A673 (cell line): ENCODE measurements around the gene CNOT2. TPM values are rescaled to one million over a fixed set of nuclear protein-coding genes. Genes with fewer than 3 reads are reported as not detected.
"Not testable (repeated sequence)": the region's sequence is repeated elsewhere in the genome, so short reads cannot be mapped to it uniquely, and the experiment has no call there.

Source experiments
- BruUV-seq: library from RNA; stranded (reverse); fragments of 400-500 nt; replicated peaks from 2 replicates; lab custom pipeline; 2021; lab: Mats Ljungman, UMichigan
- CTCF ChIA-PET: fragments of 300-600 bp; sonication (Branson Sonifier 250); formaldehyde crosslinking; loops from one replicate; lab custom pipeline; 2022; ENCODE audit warnings: antibody characterized with exemption; lab: Charles Lee
- POLR2A ChIA-PET: fragments of 300-600 bp; sonication (Branson Sonifier 250); formaldehyde crosslinking; loops from one replicate; lab custom pipeline; 2022; ENCODE audit warnings: antibody characterized with exemption; ENCODE audit not compliant: low non-redundant PET; lab: Charles Lee
- DNase-seq: peaks from one replicate; pipeline ENCODE4 v3.0.0-alpha.2; 2015; ENCODE audit warnings: low spot score
- H3K27ac ChIP-seq: fragments of 200-600 bp; sonication (generic); 2 replicates; pipeline ENCODE4 v1.5.1; 2016; ENCODE audit warnings: mixed run types, low read depth, mild to moderate bottlenecking, mixed read lengths, antibody characterized with exemption, low read length; ENCODE audit not compliant: poor library complexity, severe bottlenecking
- H3K27me3 ChIP-seq: fragments of 200-600 bp; sonication (generic); replicated peaks from 2 replicates; pipeline ENCODE4 v1.6.1; 2017; ENCODE audit warnings: mixed run types, low read depth, mild to moderate bottlenecking, mixed read lengths, antibody characterized with exemption, low read length; ENCODE audit not compliant: insufficient read depth, poor library complexity
- H3K36me3 ChIP-seq: fragments of 200-600 bp; sonication (generic); 2 replicates; pipeline ENCODE4 v1.6.1; 2016; ENCODE audit warnings: mixed run types, mild to moderate bottlenecking, mixed read lengths, antibody characterized with exemption, low read length; ENCODE audit not compliant: insufficient read depth, poor library complexity, severe bottlenecking
- H3K4me1 ChIP-seq: fragments of 200-600 bp; sonication (generic); 2 replicates; pipeline ENCODE4 v1.6.1; 2017; ENCODE audit warnings: mixed run types, mild to moderate bottlenecking, mixed read lengths, antibody characterized with exemption, low read length; ENCODE audit not compliant: insufficient read depth, poor library complexity, severe bottlenecking
- H3K4me3 ChIP-seq: fragments of 200-600 bp; sonication (generic); 2 replicates; pipeline ENCODE4 v1.5.1; 2016; ENCODE audit warnings: low read depth, mixed run types, mild to moderate bottlenecking, mixed read lengths, low read length; ENCODE audit not compliant: poor library complexity, severe bottlenecking
- H3K9me3 ChIP-seq: fragments of 200-600 bp; sonication (generic); 2 replicates; pipeline ENCODE4 v1.6.1; 2016; ENCODE audit warnings: mixed run types, low read depth, mild to moderate bottlenecking, mixed read lengths, antibody characterized with exemption, low read length; ENCODE audit not compliant: poor library complexity, severe bottlenecking
- EZH2 ChIP-seq: fragments of 200-600 bp; sonication (generic); IDR thresholded peaks from 2 replicates; pipeline ENCODE4 v1.6.1; 2017; ENCODE audit warnings: borderline replicate concordance, low read depth, mild to moderate bottlenecking, mixed read lengths, antibody characterized with exemption, low read length; ENCODE audit not compliant: poor library complexity, severe bottlenecking
- intact Hi-C: fragments of 100-400 bp; cut with micrococcal nuclease; formaldehyde crosslinking; loops from one replicate; pipeline ENCODE4 v1.10.0; 2022; ENCODE audit not compliant: unreplicated experiment
- total RNA-seq: library from RNA; stranded (reverse); gene quantifications from 2 replicates; pipeline ENCODE4 v1.2.3, GENCODE V29; 2021
- TF ChIP-seq, protein P1 (sequence below): fragments of 300-800, 200-600 bp; sonication (generic); conservative IDR thresholded peaks from 2 replicates; pipeline ENCODE4 v1.5.1; 2017; ENCODE audit warnings: low read depth, mild to moderate bottlenecking, antibody characterized with exemption, low read length, moderate library complexity, mixed read lengths

Gene CNOT2
- total RNA-seq, 1 experiment from 2014 or later: 89.0 TPM

DNA sequence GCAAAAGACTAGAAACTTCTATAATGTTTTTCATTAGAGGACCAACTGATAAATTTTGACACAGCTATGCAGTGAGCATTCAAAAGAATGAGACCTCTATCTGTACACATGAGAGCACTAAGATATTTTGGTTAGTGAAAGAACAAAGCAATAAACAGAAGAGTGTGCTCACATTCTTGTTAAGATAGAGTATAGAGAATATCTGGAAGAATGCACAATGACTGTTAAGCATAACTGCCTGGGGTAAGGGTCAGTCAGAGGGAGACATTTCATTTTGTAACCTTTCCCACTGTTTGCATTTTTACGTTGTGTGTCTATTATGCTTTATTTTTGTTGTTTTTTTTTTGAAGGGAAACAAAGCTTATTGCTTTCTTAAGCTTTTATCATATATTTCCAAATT, 143.5 kb downstream of the CNOT2 start:
- TF ChIP-seq, protein P1, sequence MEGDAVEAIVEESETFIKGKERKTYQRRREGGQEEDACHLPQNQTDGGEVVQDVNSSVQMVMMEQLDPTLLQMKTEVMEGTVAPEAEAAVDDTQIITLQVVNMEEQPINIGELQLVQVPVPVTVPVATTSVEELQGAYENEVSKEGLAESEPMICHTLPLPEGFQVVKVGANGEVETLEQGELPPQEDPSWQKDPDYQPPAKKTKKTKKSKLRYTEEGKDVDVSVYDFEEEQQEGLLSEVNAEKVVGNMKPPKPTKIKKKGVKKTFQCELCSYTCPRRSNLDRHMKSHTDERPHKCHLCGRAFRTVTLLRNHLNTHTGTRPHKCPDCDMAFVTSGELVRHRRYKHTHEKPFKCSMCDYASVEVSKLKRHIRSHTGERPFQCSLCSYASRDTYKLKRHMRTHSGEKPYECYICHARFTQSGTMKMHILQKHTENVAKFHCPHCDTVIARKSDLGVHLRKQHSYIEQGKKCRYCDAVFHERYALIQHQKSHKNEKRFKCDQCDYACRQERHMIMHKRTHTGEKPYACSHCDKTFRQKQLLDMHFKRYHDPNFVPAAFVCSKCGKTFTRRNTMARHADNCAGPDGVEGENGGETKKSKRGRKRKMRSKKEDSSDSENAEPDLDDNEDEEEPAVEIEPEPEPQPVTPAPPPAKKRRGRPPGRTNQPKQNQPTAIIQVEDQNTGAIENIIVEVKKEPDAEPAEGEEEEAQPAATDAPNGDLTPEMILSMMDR: no peak
- no peak for TF ChIP-seq EZH2
- H3K36me3 ChIP-seq: no peaks in the 10 kb centered on the region
- intact Hi-C loops: no loop called here
- peaks cover 3% of the 10 kb centered on the region for H3K9me3 ChIP-seq
- no peak overlapping the region for H3K4me3 ChIP-seq
- BruUV-seq: no TSS peak
- CTCF ChIA-PET: no interaction called here
- no peak for DNase-seq
- H3K27me3 ChIP-seq: no peaks in the 10 kb centered on the region
- no peaks in the 10 kb centered on the region for H3K4me1 ChIP-seq
- POLR2A ChIA-PET: no interaction called here
- H3K27ac ChIP-seq: no peak overlapping the region

DNA sequence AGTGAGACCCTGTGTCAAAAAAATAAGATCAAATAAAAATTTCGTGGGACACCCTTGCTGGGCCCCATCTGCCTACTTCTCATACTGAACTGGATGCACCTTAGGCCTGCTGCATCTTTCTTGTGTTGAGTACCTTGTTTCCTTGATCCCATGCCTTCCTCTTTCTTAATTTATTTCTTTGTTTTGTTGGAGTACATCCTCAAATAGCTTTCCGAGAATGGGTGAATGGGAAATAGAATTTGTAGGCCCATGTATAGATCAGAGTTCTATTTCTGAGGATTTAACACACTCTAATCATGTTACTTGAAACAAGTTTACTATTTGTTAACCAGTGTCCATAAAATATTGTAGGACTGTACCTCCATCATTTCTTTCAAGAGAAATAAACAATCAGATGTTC, 146.4 kb downstream of the CNOT2 start:
- Histone ChIP-seq H3K4me3 (no peak overlapping the region), H3K27ac (no peak overlapping the region), H3K9me3 (peaks cover 3% of the 10 kb centered on the region), H3K36me3 (no peaks in the 10 kb centered on the region), H3K4me1 (no peaks in the 10 kb centered on the region), H3K27me3 (no peaks in the 10 kb centered on the region)
- TF ChIP-seq, protein P1: no peak
- no peak for TF ChIP-seq EZH2
- CTCF ChIA-PET: no interaction called here
- no peak for DNase-seq
- BruUV-seq: no TSS peak
- POLR2A ChIA-PET: no interaction called here
- intact Hi-C loops: no loop called here

DNA sequence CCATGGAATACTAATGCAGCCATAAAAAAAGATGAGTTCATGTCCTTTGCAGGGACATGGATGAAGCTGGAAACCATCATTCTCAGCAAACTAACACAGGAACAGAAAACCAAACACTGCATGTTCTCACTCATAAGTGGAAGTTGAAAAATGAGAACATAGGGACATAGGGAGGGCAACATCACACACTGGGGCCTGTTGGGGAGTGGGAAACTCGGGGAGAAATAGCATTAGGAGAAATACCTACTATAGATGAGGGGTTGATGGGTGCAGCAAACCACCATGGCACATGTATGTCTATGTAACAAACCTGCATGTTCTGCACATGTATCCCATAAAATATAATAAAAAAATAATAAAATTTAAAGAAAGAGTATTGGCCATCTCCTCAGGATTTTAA, 149.4 kb downstream of the CNOT2 start:
- BruUV-seq: not testable (repeated sequence)

DNA sequence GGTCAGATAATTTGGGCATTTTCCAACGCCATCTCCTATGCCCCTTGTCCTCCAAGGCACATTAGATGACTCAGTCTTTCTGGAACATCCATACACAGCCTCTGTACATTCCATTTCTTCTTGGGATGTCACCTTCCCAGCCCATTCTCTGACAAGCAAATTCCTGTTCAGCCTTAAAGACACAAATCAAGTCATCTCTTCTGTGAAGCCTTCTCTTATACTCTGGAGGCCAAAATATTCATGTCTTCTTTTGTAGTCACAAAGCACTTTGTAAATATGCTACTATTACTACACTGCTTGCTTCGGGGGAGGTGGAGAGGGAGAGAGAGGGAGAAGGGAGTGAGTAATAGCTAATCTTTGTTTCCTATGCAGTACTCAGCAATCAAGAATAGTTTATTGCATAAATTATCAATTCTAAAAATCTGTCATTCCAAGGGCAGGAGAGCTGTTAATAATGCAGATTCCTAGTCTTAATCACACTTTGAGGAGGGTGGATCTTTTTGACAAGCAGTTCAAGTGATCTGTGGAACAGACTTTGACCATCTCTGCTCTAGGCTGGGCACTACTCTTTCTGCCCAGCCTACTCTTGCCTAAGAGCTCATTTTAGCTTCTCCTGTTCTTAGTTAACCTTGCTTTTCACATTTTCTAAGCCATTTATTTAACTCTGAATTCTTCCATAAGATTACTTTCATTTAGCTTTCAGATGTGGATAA, 150.7 kb downstream of the CNOT2 start:
- DNase-seq: no peak
- TF ChIP-seq, protein P1: no peak
- TF ChIP-seq EZH2: no peak

More for the DNA sequence above, 149.4 kb downstream of the CNOT2 start:
- H3K27ac ChIP-seq, H3K4me3 ChIP-seq, CTCF ChIA-PET, H3K27me3 ChIP-seq, H3K4me1 ChIP-seq, intact Hi-C loops, DNase-seq, H3K36me3 ChIP-seq, H3K9me3 ChIP-seq, POLR2A ChIA-PET: not testable (repeated sequence)

More for the DNA sequence above, 150.7 kb downstream of the CNOT2 start:
- Histone ChIP-seq H3K36me3 (no peaks in the 10 kb centered on the region), H3K9me3 (peaks cover 3% of the 10 kb centered on the region), H3K4me3 (no peak overlapping the region), H3K27me3 (no peaks in the 10 kb centered on the region), H3K4me1 (no peaks in the 10 kb centered on the region), H3K27ac (no peak overlapping the region)
- intact Hi-C loops: no loop called here
- no TSS peak for BruUV-seq
- POLR2A ChIA-PET: no interaction called here
- CTCF ChIA-PET: no interaction called here
